Endothelial cell of hepatic sinusoid (primary cell): ENCODE data around the gene NOXO1.
"Not testable (repeated sequence)": the region's sequence is repeated elsewhere in the genome, so short reads cannot be mapped to it uniquely, and the experiment has no call there.

Source experiments
- in situ Hi-C: cut with HindIII; loops from 2 replicates; pipeline ENCODE4 v1.10.0; 2017; ENCODE audit warnings: low sequenced_read_pairs

Gene NOXO1

GRCh38 chr16:2011726-2012125 is 30.5 kb upstream of the NOXO1 start:
- in situ Hi-C loops = not testable (repeated sequence)

- in situ Hi-C loops = no loop called here
Observed at GRCh38 chr16:2009791-2010510, 28.7 kb upstream of the NOXO1 start, which contains the start of gene ZNF598. TSS of gene ZNF598 (minus strand) at chr16:2009821.

- in situ Hi-C loops = no loop called here
Observed at GRCh38 chr16:2009164-2009711, 28.0 kb upstream of the NOXO1 start.

- in situ Hi-C loops = no loop called here
Observed at GRCh38 chr16:2008631-2009163, 27.4 kb upstream of the NOXO1 start.

GRCh38 chr16:2008009-2008526 is 26.8 kb upstream of the NOXO1 start:
- in situ Hi-C loops = no loop called here

GRCh38 chr16:2007081-2007836 is 26.0 kb upstream of the NOXO1 start:
- in situ Hi-C loops = no loop called here

- in situ Hi-C loops = no loop called here
Observed at GRCh38 chr16:2006317-2006716, 25.0 kb upstream of the NOXO1 start.

- in situ Hi-C loops = no loop called here
Observed at GRCh38 chr16:2005646-2006045, 24.4 kb upstream of the NOXO1 start.

- in situ Hi-C loops = no loop called here
Observed at GRCh38 chr16:2004795-2005517, 23.7 kb upstream of the NOXO1 start.

GRCh38 chr16:2003827-2004641 is 22.8 kb upstream of the NOXO1 start:
- in situ Hi-C loops = no loop called here

- in situ Hi-C loops = no loop called here
Observed at GRCh38 chr16:2003231-2003826, 22.1 kb upstream of the NOXO1 start.

GRCh38 chr16:2002406-2003230 is 21.3 kb upstream of the NOXO1 start:
- in situ Hi-C loops = no loop called here

- in situ Hi-C loops = no loop called here
Observed at GRCh38 chr16:2001456-2002355, 20.4 kb upstream of the NOXO1 start.

GRCh38 chr16:2001035-2001434 is 19.8 kb upstream of the NOXO1 start:
- in situ Hi-C loops = no loop called here

GRCh38 chr16:1999866-2000514 is 18.7 kb upstream of the NOXO1 start:
- in situ Hi-C loops = no loop called here

- in situ Hi-C loops = no loop called here
Observed at GRCh38 chr16:1998852-1999801, 17.9 kb upstream of the NOXO1 start.
